ENCODE data around the gene BLTP1.

BLTP1 gene

GRCh38 chr4:122121593-122121992 lies 30.5 kb upstream of the BLTP1 start:
- Histone ChIP-seq H3K4me1 (ENCODE audit: control insufficient read depth, insufficient read depth, low read length) (no peaks in the 10 kb centered on the region), H3K36me3 (ENCODE audit: control insufficient read depth in 2 of 2, insufficient read depth in 1 of 2, low read length in 2 of 2) (no peaks in the 10 kb centered on the region), H3K27ac (ENCODE audit: extremely low read depth, low read depth, low read length) (no peak overlapping the region), H3K4me3 (ENCODE audit: low read depth, low read length) (no peak overlapping the region), H3K9me3 (ENCODE audit: control insufficient read depth, insufficient read depth, low read depth, low read length) (no peaks in the 10 kb centered on the region)
- CTCF ChIA-PET = interaction anchor here (0.6 to 0.7 kb wide), 2 partner anchors 24 to 304 kb away, joined by 3 read pairs; no protein-coding TSS in a partner anchor
- TF ChIP-seq HOXC10 (CRISPR knock-in tag; IDR thresholded peaks at IDR 0.05) (no peak), PRDM1 (tag by site-specific recombination; IDR thresholded peaks at IDR 0.05) (no peak), ZNF138 (tag by site-specific recombination; IDR thresholded peaks at IDR 0.05; ENCODE audit: borderline replicate concordance) (no peak), ZNF513 (tag by site-specific recombination; IDR thresholded peaks at IDR 0.05) (no peak), ZNF768 (tag by site-specific recombination; IDR thresholded peaks at IDR 0.05) (no peak), ZNF132 (tag by site-specific recombination; IDR thresholded peaks at IDR 0.05; ENCODE audit: borderline replicate concordance) (no peak)
- TF ChIP-seq, protein P1, sequence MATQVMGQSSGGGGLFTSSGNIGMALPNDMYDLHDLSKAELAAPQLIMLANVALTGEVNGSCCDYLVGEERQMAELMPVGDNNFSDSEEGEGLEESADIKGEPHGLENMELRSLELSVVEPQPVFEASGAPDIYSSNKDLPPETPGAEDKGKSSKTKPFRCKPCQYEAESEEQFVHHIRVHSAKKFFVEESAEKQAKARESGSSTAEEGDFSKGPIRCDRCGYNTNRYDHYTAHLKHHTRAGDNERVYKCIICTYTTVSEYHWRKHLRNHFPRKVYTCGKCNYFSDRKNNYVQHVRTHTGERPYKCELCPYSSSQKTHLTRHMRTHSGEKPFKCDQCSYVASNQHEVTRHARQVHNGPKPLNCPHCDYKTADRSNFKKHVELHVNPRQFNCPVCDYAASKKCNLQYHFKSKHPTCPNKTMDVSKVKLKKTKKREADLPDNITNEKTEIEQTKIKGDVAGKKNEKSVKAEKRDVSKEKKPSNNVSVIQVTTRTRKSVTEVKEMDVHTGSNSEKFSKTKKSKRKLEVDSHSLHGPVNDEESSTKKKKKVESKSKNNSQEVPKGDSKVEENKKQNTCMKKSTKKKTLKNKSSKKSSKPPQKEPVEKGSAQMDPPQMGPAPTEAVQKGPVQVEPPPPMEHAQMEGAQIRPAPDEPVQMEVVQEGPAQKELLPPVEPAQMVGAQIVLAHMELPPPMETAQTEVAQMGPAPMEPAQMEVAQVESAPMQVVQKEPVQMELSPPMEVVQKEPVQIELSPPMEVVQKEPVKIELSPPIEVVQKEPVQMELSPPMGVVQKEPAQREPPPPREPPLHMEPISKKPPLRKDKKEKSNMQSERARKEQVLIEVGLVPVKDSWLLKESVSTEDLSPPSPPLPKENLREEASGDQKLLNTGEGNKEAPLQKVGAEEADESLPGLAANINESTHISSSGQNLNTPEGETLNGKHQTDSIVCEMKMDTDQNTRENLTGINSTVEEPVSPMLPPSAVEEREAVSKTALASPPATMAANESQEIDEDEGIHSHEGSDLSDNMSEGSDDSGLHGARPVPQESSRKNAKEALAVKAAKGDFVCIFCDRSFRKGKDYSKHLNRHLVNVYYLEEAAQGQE (tag by site-specific recombination; IDR thresholded peaks at IDR 0.05) = no peak
- POLR2A ChIA-PET = no interaction called here

DNA sequence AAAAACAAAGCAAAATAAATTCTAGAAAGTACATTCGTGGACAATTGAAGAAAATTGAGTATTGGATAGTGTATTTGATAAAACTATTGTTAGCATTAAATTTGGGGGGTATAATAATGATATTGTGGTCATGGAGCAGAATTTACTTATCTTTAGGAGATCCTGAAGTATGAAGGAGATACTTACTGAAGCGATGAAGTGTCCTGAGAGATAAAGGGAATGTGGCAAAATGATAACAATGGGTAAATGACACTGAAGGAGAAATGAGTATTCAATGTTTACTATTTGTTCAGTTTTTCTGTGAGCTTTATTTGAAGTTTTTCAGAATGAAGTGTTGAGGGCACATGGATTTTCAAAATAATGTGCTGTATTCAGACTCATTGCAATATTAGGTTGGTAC lies 30.0 kb upstream of the BLTP1 start:
- H3K36me3 ChIP-seq (ENCODE audit: control insufficient read depth in 2 of 2, insufficient read depth in 1 of 2, low read length in 2 of 2) = no peaks in the 10 kb centered on the region
- no peak overlapping the region for H3K4me3 ChIP-seq (ENCODE audit: low read depth, low read length)
- H3K4me1 ChIP-seq (ENCODE audit: control insufficient read depth, insufficient read depth, low read length) = no peaks in the 10 kb centered on the region
- ChIA-PET CTCF (interaction anchor here (0.6 to 0.7 kb wide), 2 partner anchors 24 to 304 kb away, joined by 3 read pairs; no protein-coding TSS in a partner anchor), POLR2A (no interaction called here)
- H3K27ac ChIP-seq (ENCODE audit: extremely low read depth, low read depth, low read length) = no peak overlapping the region
- TF ChIP-seq YY2 (tag by site-specific recombination; IDR thresholded peaks at IDR 0.05) (no peak), HOXA7 (CRISPR knock-in tag; IDR thresholded peaks at IDR 0.05; ENCODE audit: borderline replicate concordance) (no peak), ZSCAN16 (tag by site-specific recombination; IDR thresholded peaks at IDR 0.05) (no peak), ZNF266 (tag by site-specific recombination; IDR thresholded peaks at IDR 0.05; ENCODE audit: low read depth) (no peak), ZNF354C (tag by site-specific recombination; IDR thresholded peaks at IDR 0.05; ENCODE audit: borderline replicate concordance, low read depth) (no peak)
- TF ChIP-seq, protein P2, sequence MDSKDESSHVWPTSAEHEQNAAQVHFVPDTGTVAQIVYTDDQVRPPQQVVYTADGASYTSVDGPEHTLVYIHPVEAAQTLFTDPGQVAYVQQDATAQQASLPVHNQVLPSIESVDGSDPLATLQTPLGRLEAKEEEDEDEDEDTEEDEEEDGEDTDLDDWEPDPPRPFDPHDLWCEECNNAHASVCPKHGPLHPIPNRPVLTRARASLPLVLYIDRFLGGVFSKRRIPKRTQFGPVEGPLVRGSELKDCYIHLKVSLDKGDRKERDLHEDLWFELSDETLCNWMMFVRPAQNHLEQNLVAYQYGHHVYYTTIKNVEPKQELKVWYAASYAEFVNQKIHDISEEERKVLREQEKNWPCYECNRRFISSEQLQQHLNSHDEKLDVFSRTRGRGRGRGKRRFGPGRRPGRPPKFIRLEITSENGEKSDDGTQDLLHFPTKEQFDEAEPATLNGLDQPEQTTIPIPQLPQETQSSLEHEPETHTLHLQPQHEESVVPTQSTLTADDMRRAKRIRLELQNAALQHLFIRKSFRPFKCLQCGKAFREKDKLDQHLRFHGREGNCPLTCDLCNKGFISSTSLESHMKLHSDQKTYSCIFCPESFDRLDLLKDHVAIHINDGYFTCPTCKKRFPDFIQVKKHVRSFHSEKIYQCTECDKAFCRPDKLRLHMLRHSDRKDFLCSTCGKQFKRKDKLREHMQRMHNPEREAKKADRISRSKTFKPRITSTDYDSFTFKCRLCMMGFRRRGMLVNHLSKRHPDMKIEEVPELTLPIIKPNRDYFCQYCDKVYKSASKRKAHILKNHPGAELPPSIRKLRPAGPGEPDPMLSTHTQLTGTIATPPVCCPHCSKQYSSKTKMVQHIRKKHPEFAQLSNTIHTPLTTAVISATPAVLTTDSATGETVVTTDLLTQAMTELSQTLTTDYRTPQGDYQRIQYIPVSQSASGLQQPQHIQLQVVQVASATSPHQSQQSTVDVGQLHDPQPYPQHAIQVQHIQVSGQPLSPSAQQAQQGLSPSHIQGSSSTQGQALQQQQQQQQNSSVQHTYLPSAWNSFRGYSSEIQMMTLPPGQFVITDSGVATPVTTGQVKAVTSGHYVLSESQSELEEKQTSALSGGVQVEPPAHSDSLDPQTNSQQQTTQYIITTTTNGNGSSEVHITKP (tag by site-specific recombination; IDR thresholded peaks at IDR 0.05) = no peak
- H3K9me3 ChIP-seq (ENCODE audit: control insufficient read depth, insufficient read depth, low read depth, low read length) = no peaks in the 10 kb centered on the region

- no peaks in the 10 kb centered on the region for H3K4me1 ChIP-seq (ENCODE audit: control insufficient read depth, insufficient read depth, low read length)
- H3K36me3 ChIP-seq (ENCODE audit: control insufficient read depth in 2 of 2, insufficient read depth in 1 of 2, low read length in 2 of 2) = no peaks in the 10 kb centered on the region
- ChIA-PET CTCF (interaction anchor here (0.6 kb wide), 1 partner anchor 1554 kb away, joined by 11 read pairs; no protein-coding TSS in a partner anchor), POLR2A (no interaction called here)
- H3K27ac ChIP-seq (ENCODE audit: extremely low read depth, low read depth, low read length) = no peak overlapping the region
- no peak overlapping the region for H3K4me3 ChIP-seq (ENCODE audit: low read depth, low read length)
- H3K9me3 ChIP-seq (ENCODE audit: control insufficient read depth, insufficient read depth, low read depth, low read length) = no peaks in the 10 kb centered on the region
- TF ChIP-seq FEZF1 (tag by site-specific recombination; IDR thresholded peaks at IDR 0.05) = no peak
- TF ChIP-seq ZNF132 (tag by site-specific recombination; IDR thresholded peaks at IDR 0.05; ENCODE audit: borderline replicate concordance) = no peak
- no peak for TF ChIP-seq ZNF658 (tag by site-specific recombination; IDR thresholded peaks at IDR 0.05)
- no peak for TF ChIP-seq GLI4 (tag by site-specific recombination; IDR thresholded peaks at IDR 0.05)
- TF ChIP-seq HOXC10 (CRISPR knock-in tag; IDR thresholded peaks at IDR 0.05) = no peak
- TF ChIP-seq, protein P3, sequence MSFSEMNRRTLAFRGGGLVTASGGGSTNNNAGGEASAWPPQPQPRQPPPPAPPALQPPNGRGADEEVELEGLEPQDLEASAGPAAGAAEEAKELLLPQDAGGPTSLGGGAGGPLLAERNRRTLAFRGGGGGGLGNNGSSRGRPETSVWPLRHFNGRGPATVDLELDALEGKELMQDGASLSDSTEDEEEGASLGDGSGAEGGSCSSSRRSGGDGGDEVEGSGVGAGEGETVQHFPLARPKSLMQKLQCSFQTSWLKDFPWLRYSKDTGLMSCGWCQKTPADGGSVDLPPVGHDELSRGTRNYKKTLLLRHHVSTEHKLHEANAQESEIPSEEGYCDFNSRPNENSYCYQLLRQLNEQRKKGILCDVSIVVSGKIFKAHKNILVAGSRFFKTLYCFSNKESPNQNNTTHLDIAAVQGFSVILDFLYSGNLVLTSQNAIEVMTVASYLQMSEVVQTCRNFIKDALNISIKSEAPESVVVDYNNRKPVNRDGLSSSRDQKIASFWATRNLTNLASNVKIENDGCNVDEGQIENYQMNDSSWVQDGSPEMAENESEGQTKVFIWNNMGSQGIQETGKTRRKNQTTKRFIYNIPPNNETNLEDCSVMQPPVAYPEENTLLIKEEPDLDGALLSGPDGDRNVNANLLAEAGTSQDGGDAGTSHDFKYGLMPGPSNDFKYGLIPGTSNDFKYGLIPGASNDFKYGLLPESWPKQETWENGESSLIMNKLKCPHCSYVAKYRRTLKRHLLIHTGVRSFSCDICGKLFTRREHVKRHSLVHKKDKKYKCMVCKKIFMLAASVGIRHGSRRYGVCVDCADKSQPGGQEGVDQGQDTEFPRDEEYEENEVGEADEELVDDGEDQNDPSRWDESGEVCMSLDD (tag by site-specific recombination; IDR thresholded peaks at IDR 0.05) = no peak
- TF ChIP-seq ZBTB17 (tag by site-specific recombination; IDR thresholded peaks at IDR 0.05) = no peak
- TF ChIP-seq ZNF140 (tag by site-specific recombination; IDR thresholded peaks at IDR 0.05) = no peak
- no peak for TF ChIP-seq ZNF585B (tag by site-specific recombination; IDR thresholded peaks at IDR 0.05)
- no peak for TF ChIP-seq ZNF16 (tag by site-specific recombination; IDR thresholded peaks at IDR 0.05; ENCODE audit: low read depth)
Observed at GRCh38 chr4:122129061-122129460, 23.1 kb upstream of the BLTP1 start.
